ENCODE data around the gene EML1. TPM values are rescaled to one million over a fixed set of nuclear protein-coding genes. Genes with fewer than 3 reads are reported as not detected.

EML1 gene
- total RNA-seq, 2 experiments from 2014 or later, result not detected

GRCh38 chr14:99915305-99916090 is 122.3 kb downstream of the EML1 start:
- Histone ChIP-seq H3K79me2 (ENCODE audit: insufficient read depth, low read depth, low read length) (no peaks in the 10 kb centered on the region), H4K20me1 (ENCODE audit: insufficient read depth, low read length) (no peaks in the 10 kb centered on the region), H3K27ac (ENCODE audit: low read depth, low read length, poor library complexity, severe bottlenecking) (no peak overlapping the region), H3K9me2 (ENCODE audit: insufficient read depth, low read length) (no peaks in the 10 kb centered on the region), H2AFZ (ENCODE audit: low read length) (no peak overlapping the region), H3K36me3 (ENCODE audit: insufficient read depth, low read length) (no peaks in the 10 kb centered on the region), H3K4me1 (ENCODE audit: insufficient read depth, low read length, poor library complexity, severe bottlenecking) (no peaks in the 10 kb centered on the region), H3K4me2 (ENCODE audit: low read length) (no peak overlapping the region), H3K4me3 (ENCODE audit: low read depth, low read length, poor library complexity, severe bottlenecking) (no peak overlapping the region), H3K9me3 (ENCODE audit: low read length) (no peaks in the 10 kb centered on the region)
- TF ChIP-seq EZH2phosphoT487 (IDR thresholded peaks at IDR 0.05; ENCODE audit: borderline replicate concordance, low read depth, low read length), result no peak
- TF ChIP-seq CTCF (conservative IDR thresholded peaks at IDR 0.05; ENCODE audit: low read length), result no peak
- POLR2A ChIA-PET, result interaction anchor here (0.7 to 1.2 kb wide), 4 partner anchors 10 to 1139 kb away, joined by 3 to 5 read pairs (median 4); no protein-coding TSS in a partner anchor
- no peak for DNase-seq (ENCODE audit: low spot score)
- CTCF ChIA-PET (ENCODE audit: unreplicated experiment), result no interaction called here
- no TSS peak for BruUV-seq (replicated peaks)
- intact Hi-C loops (cut with micrococcal nuclease; ENCODE audit: unreplicated experiment), result no loop called here

- Histone ChIP-seq H3K27ac (ENCODE audit: low read depth, low read length, poor library complexity, severe bottlenecking) (no peak overlapping the region), H3K9me2 (ENCODE audit: insufficient read depth, low read length) (no peaks in the 10 kb centered on the region), H3K4me2 (ENCODE audit: low read length) (no peak overlapping the region), H3K4me3 (ENCODE audit: low read depth, low read length, poor library complexity, severe bottlenecking) (no peak overlapping the region), H4K20me1 (ENCODE audit: insufficient read depth, low read length) (no peaks in the 10 kb centered on the region), H3K9me3 (ENCODE audit: low read length) (no peaks in the 10 kb centered on the region), H2AFZ (ENCODE audit: low read length) (no peak overlapping the region), H3K79me2 (ENCODE audit: insufficient read depth, low read depth, low read length) (no peaks in the 10 kb centered on the region), H3K4me1 (ENCODE audit: insufficient read depth, low read length, poor library complexity, severe bottlenecking) (no peaks in the 10 kb centered on the region), H3K36me3 (ENCODE audit: insufficient read depth, low read length) (no peaks in the 10 kb centered on the region)
- intact Hi-C loops (cut with micrococcal nuclease; ENCODE audit: unreplicated experiment), result no loop called here
- ChIA-PET POLR2A (interaction anchor here (0.7 to 1.2 kb wide), 2 partner anchors 90 to 1139 kb away, joined by 3 to 5 read pairs; no protein-coding TSS in a partner anchor), CTCF (ENCODE audit: unreplicated experiment) (no interaction called here)
- BruUV-seq (replicated peaks), result no TSS peak
- DNase-seq (ENCODE audit: low spot score), result no peak
- TF ChIP-seq CTCF (conservative IDR thresholded peaks at IDR 0.05; ENCODE audit: low read length), result no peak
- no peak for TF ChIP-seq EZH2phosphoT487 (IDR thresholded peaks at IDR 0.05; ENCODE audit: borderline replicate concordance, low read depth, low read length)
Observed at GRCh38 chr14:99916091-99916383, 122.8 kb downstream of the EML1 start.

GRCh38 chr14:99918781-99919180 is 125.6 kb downstream of the EML1 start:
- intact Hi-C loops (cut with micrococcal nuclease; ENCODE audit: unreplicated experiment), result no loop called here
- Histone ChIP-seq H3K79me2 (ENCODE audit: insufficient read depth, low read depth, low read length) (no peaks in the 10 kb centered on the region), H3K9me3 (ENCODE audit: low read length) (no peaks in the 10 kb centered on the region), H3K4me2 (ENCODE audit: low read length) (no peak overlapping the region), H3K4me1 (ENCODE audit: insufficient read depth, low read length, poor library complexity, severe bottlenecking) (no peaks in the 10 kb centered on the region), H3K4me3 (ENCODE audit: low read depth, low read length, poor library complexity, severe bottlenecking) (no peak overlapping the region), H3K36me3 (ENCODE audit: insufficient read depth, low read length) (no peaks in the 10 kb centered on the region), H4K20me1 (ENCODE audit: insufficient read depth, low read length) (no peaks in the 10 kb centered on the region), H3K9me2 (ENCODE audit: insufficient read depth, low read length) (no peaks in the 10 kb centered on the region), H2AFZ (ENCODE audit: low read length) (no peak overlapping the region), H3K27ac (ENCODE audit: low read depth, low read length, poor library complexity, severe bottlenecking) (no peak overlapping the region)
- no TSS peak for BruUV-seq (replicated peaks)
- POLR2A ChIA-PET, result no interaction called here
- CTCF ChIA-PET (ENCODE audit: unreplicated experiment), result no interaction called here
- TF ChIP-seq EZH2phosphoT487 (IDR thresholded peaks at IDR 0.05; ENCODE audit: borderline replicate concordance, low read depth, low read length), result no peak
- no peak for DNase-seq (ENCODE audit: low spot score)
